Endothelial cell (in vitro differentiated cells): ENCODE results near the gene ACOXL. TPM values are rescaled to one million over a fixed set of nuclear protein-coding genes. Genes with fewer than 3 reads are reported as not detected.

Experiments
- DNase-seq: peaks from one replicate; pipeline ENCODE4 v3.0.0; 2021; ENCODE audit warnings: low spot score
- H3K27ac Mint-ChIP-seq: one replicate; pipeline ENCODE4 v1.8.0; 2021; ENCODE audit warnings: mixed read lengths, inconsistent platforms; ENCODE audit not compliant: unreplicated experiment
- H3K27me3 Mint-ChIP-seq: one replicate; pipeline ENCODE4 v1.8.0; 2021; ENCODE audit warnings: mild to moderate bottlenecking, moderate library complexity, mixed read lengths, inconsistent platforms; ENCODE audit not compliant: unreplicated experiment
- H3K36me3 Mint-ChIP-seq: one replicate; pipeline ENCODE4 v1.8.0; 2021; ENCODE audit warnings: mild to moderate bottlenecking, low read depth, mixed read lengths, inconsistent platforms; ENCODE audit not compliant: unreplicated experiment
- H3K4me1 Mint-ChIP-seq: one replicate; pipeline ENCODE4 v1.8.0; 2021; ENCODE audit warnings: mild to moderate bottlenecking, mixed read lengths, inconsistent platforms; ENCODE audit not compliant: unreplicated experiment
- H3K4me3 Mint-ChIP-seq: one replicate; pipeline ENCODE4 v1.8.0; 2021; ENCODE audit warnings: mild to moderate bottlenecking, mixed read lengths, inconsistent platforms; ENCODE audit not compliant: unreplicated experiment
- H3K9me3 Mint-ChIP-seq: one replicate; pipeline ENCODE4 v1.8.0; 2021; ENCODE audit warnings: mixed read lengths, inconsistent platforms; ENCODE audit not compliant: unreplicated experiment
- CTCF ChIP-seq: fragments of 200-600 bp; sonication (generic); IDR thresholded peaks from one replicate; pipeline ENCODE4 v1.5.0; 2021; ENCODE audit warnings: antibody characterized with exemption; ENCODE audit not compliant: unreplicated experiment
- total RNA-seq: library from RNA; stranded (reverse); fragmentation: NEBNext Ultra II Directional; extraction: Animal tissue kit (Norgen Biotek cat#: 25700); gene quantifications from one replicate; pipeline ENCODE4 v1.2.1, GENCODE V29; 2021; ENCODE audit not compliant: unreplicated experiment

Gene ACOXL
- total RNA-seq, 1 donor from 2014 or later, result 0.44 TPM

GRCh38 chr2:111011218-111011617 lies 278.8 kb downstream of the ACOXL start:
- Mint-ChIP-seq H3K27ac (no peak overlapping the region), H3K4me1 (peaks cover 4% of the 10 kb centered on the region), H3K27me3 (no peaks in the 10 kb centered on the region), H3K36me3 (no peaks in the 10 kb centered on the region), H3K9me3 (no peaks in the 10 kb centered on the region), H3K4me3 (peak overlapping the region; percentile 65)
- no peak for TF ChIP-seq CTCF
- DNase-seq, result no peak

- Mint-ChIP-seq H3K36me3 (no peaks in the 10 kb centered on the region), H3K9me3 (no peaks in the 10 kb centered on the region), H3K4me1 (no peaks in the 10 kb centered on the region), H3K4me3 (no peak overlapping the region), H3K27ac (no peak overlapping the region), H3K27me3 (peaks cover 4% of the 10 kb centered on the region)
- no peak for TF ChIP-seq CTCF
- no peak for DNase-seq
These were observed 283.1 kb downstream of the ACOXL start for GRCh38 chr2:111015283-111015995.

- TF ChIP-seq CTCF, result no peak
- Mint-ChIP-seq H3K27me3 (peaks cover 4% of the 10 kb centered on the region), H3K4me1 (peaks cover 2% of the 10 kb centered on the region), H3K9me3 (no peaks in the 10 kb centered on the region), H3K36me3 (no peaks in the 10 kb centered on the region), H3K4me3 (no peak overlapping the region), H3K27ac (no peak overlapping the region)
- DNase-seq, result no peak
These were observed 284.8 kb downstream of the ACOXL start for GRCh38 chr2:111017034-111017622.

- H3K9me3 Mint-ChIP-seq, result no peaks in the 10 kb centered on the region
- no peak overlapping the region for H3K27ac Mint-ChIP-seq
- H3K4me3 Mint-ChIP-seq, result no peak overlapping the region
- no peak for DNase-seq
- no peak for TF ChIP-seq CTCF
- H3K36me3 Mint-ChIP-seq, result no peaks in the 10 kb centered on the region
- peaks cover 2% of the 10 kb centered on the region for H3K4me1 Mint-ChIP-seq
- H3K27me3 Mint-ChIP-seq, result peaks cover 4% of the 10 kb centered on the region
These were observed 285.5 kb downstream of the ACOXL start for GRCh38 chr2:111017909-111018308.

GRCh38 chr2:111019381-111019780 lies 287.0 kb downstream of the ACOXL start:
- H3K27ac Mint-ChIP-seq, result no peak overlapping the region
- TF ChIP-seq CTCF, result no peak
- peaks cover 4% of the 10 kb centered on the region for H3K27me3 Mint-ChIP-seq
- DNase-seq, result no peak
- H3K36me3 Mint-ChIP-seq, result no peaks in the 10 kb centered on the region
- H3K4me3 Mint-ChIP-seq, result no peak overlapping the region
- no peaks in the 10 kb centered on the region for H3K9me3 Mint-ChIP-seq
- peaks cover 2% of the 10 kb centered on the region for H3K4me1 Mint-ChIP-seq
